ENCODE measurements around the gene PCSK6. TPM values are rescaled to one million over a fixed set of nuclear protein-coding genes. Genes with fewer than 3 reads are reported as not detected.
A peak's percentile ranks its signal among the peaks of the same experiment; 100 is the strongest.

Gene PCSK6
- total RNA-seq, 1 experiment from 2014 or later, result 69.5 TPM

- Mint-ChIP-seq H3K4me3 (ENCODE audit: unreplicated experiment) (no peak overlapping the region), H3K4me1 (ENCODE audit: low read depth, unreplicated experiment) (peaks cover 36% of the 10 kb centered on the region), H3K27me3 (ENCODE audit: insufficient read depth, unreplicated experiment) (no peaks in the 10 kb centered on the region), H3K27ac (ENCODE audit: unreplicated experiment) (peak overlapping the region; percentile 27), H3K9me3 (ENCODE audit: unreplicated experiment) (no peaks in the 10 kb centered on the region), H3K36me3 (ENCODE audit: insufficient read depth, unreplicated experiment) (peaks cover 31% of the 10 kb centered on the region)
- POLR2A ChIA-PET, result no interaction called here
- CTCF ChIA-PET, result no interaction called here
- Histone ChIP-seq H3K27me3 (replicated peaks; ENCODE audit: control insufficient read depth, insufficient read depth, low read length) (no peaks in the 10 kb centered on the region), H3K4me1 (peaks cover 36% of the 10 kb centered on the region), H3K36me3 (ENCODE audit: control insufficient read depth, insufficient read depth, low read length) (no peaks in the 10 kb centered on the region), H3K4me3 (ENCODE audit: low read depth, low read length) (no peak overlapping the region), H3K9me3 (no peaks in the 10 kb centered on the region)
- intact Hi-C loops (cut with micrococcal nuclease; ENCODE audit: unreplicated experiment), result loop anchor here (2.0 to 5.0 kb wide), 2 partner anchors 51 to 139 kb away; partner anchors contain the start of gene PCSK6
- TF ChIP-seq CTCF (IDR thresholded peaks at IDR 0.05; ENCODE audit: insufficient read depth in 1 of 2, low read depth in 1 of 2, low read length in 1 of 2, severe bottlenecking in 1 of 2, unreplicated experiment in 1 of 2), result no peak
- DNase-seq, result no peak
- no TSS peak for BruUV-seq (replicated peaks)
Observed at GRCh38 chr15:101437618-101438481, 51.7 kb downstream of the PCSK6 start.

- Mint-ChIP-seq H3K27me3 (ENCODE audit: insufficient read depth, unreplicated experiment) (no peaks in the 10 kb centered on the region), H3K4me3 (ENCODE audit: unreplicated experiment) (no peak overlapping the region), H3K36me3 (ENCODE audit: insufficient read depth, unreplicated experiment) (peaks cover 25% of the 10 kb centered on the region), H3K27ac (ENCODE audit: unreplicated experiment) (peak overlapping the region; percentile 27), H3K4me1 (ENCODE audit: low read depth, unreplicated experiment) (peaks cover 33% of the 10 kb centered on the region), H3K9me3 (ENCODE audit: unreplicated experiment) (no peaks in the 10 kb centered on the region)
- H3K27me3 ChIP-seq (replicated peaks; ENCODE audit: control insufficient read depth, insufficient read depth, low read length), result no peaks in the 10 kb centered on the region
- POLR2A ChIA-PET, result no interaction called here
- no peak overlapping the region for H3K4me3 ChIP-seq (ENCODE audit: low read depth, low read length)
- no peak for DNase-seq
- no peaks in the 10 kb centered on the region for H3K9me3 ChIP-seq
- CTCF ChIA-PET, result no interaction called here
- H3K4me1 ChIP-seq, result peaks cover 36% of the 10 kb centered on the region
- BruUV-seq (replicated peaks), result no TSS peak
- intact Hi-C loops (cut with micrococcal nuclease; ENCODE audit: unreplicated experiment), result loop anchor here (5.0 kb wide), 1 partner anchor 140 kb away; no protein-coding TSS in a partner anchor
- no peaks in the 10 kb centered on the region for H3K36me3 ChIP-seq (ENCODE audit: control insufficient read depth, insufficient read depth, low read length)
- no peak for TF ChIP-seq CTCF (IDR thresholded peaks at IDR 0.05; ENCODE audit: insufficient read depth in 1 of 2, low read depth in 1 of 2, low read length in 1 of 2, severe bottlenecking in 1 of 2, unreplicated experiment in 1 of 2)
Observed at GRCh38 chr15:101437209-101437608, 52.3 kb downstream of the PCSK6 start.

- POLR2A ChIA-PET, result no interaction called here
- H3K4me1 Mint-ChIP-seq (ENCODE audit: low read depth, unreplicated experiment), result peaks cover 30% of the 10 kb centered on the region
Observed at GRCh38 chr15:101436526-101436925, 53.0 kb downstream of the PCSK6 start.

More at GRCh38 chr15:101436526-101436925, 53.0 kb downstream of the PCSK6 start:
- no peak overlapping the region for H3K4me3 ChIP-seq (ENCODE audit: low read depth, low read length)
- TF ChIP-seq CTCF (IDR thresholded peaks at IDR 0.05; ENCODE audit: insufficient read depth in 1 of 2, low read depth in 1 of 2, low read length in 1 of 2, severe bottlenecking in 1 of 2, unreplicated experiment in 1 of 2), result no peak
- H3K27ac Mint-ChIP-seq (ENCODE audit: unreplicated experiment), result no peak overlapping the region
- no peak for DNase-seq
- no peaks in the 10 kb centered on the region for H3K27me3 ChIP-seq (replicated peaks; ENCODE audit: control insufficient read depth, insufficient read depth, low read length)
- no peaks in the 10 kb centered on the region for H3K9me3 ChIP-seq
- no peaks in the 10 kb centered on the region for H3K27me3 Mint-ChIP-seq (ENCODE audit: insufficient read depth, unreplicated experiment)
- BruUV-seq (replicated peaks), result no TSS peak
- no peak overlapping the region for H3K4me3 Mint-ChIP-seq (ENCODE audit: unreplicated experiment)
- no peaks in the 10 kb centered on the region for H3K36me3 ChIP-seq (ENCODE audit: control insufficient read depth, insufficient read depth, low read length)
- no peaks in the 10 kb centered on the region for H3K9me3 Mint-ChIP-seq (ENCODE audit: unreplicated experiment)
- intact Hi-C loops (cut with micrococcal nuclease; ENCODE audit: unreplicated experiment), result loop anchor here (5.0 kb wide), 1 partner anchor 141 kb away; no protein-coding TSS in a partner anchor
- peaks cover 25% of the 10 kb centered on the region for H3K36me3 Mint-ChIP-seq (ENCODE audit: insufficient read depth, unreplicated experiment)
- H3K4me1 ChIP-seq, result peaks cover 36% of the 10 kb centered on the region
- CTCF ChIA-PET, result no interaction called here

Data from Caco-2 (cell line).